Adrenal gland (tissue), 12 donors: Measurements from ENCODE around the gene KRTAP1-3. TPM values are rescaled to one million over a fixed set of nuclear protein-coding genes. Genes with fewer than 3 reads are reported as not detected.
"Not testable (repeated sequence)": the region's sequence is repeated elsewhere in the genome, so short reads cannot be mapped to it uniquely, and the experiment has no call there.

Source experiments
- DNase-seq, 7 donors: peaks; one replicate each; pipeline ENCODE4 v3.0.0-alpha.2; 2019 to 2020
- H3K27ac ChIP-seq, 5 donors: fragments of 200-600 bp; sonication (generic) in 4 of 5; 1 replicate in 3 of 5; 2 replicates in 2 of 5; pipeline versions ENCODE4 v1.5.1 to v1.8.0; 2016 to 2020; ENCODE audit warnings: mild to moderate bottlenecking in 1 of 5
- H3K27me3 ChIP-seq: fragments of 200-600 bp; 2 replicates; pipeline ENCODE4 v1.8.0; 2021
- H3K36me3 ChIP-seq, 2 donors: fragments of 200-600 bp; replicated peaks in 1 of 2; 1 replicate in 1 of 2; 2 replicates in 1 of 2; pipeline versions ENCODE4 v1.5.1 to v1.8.0; 2018 to 2022
- H3K4me1 ChIP-seq, 2 donors: fragments of 200-600 bp; replicated peaks in 1 of 2; 1 replicate in 1 of 2; 2 replicates in 1 of 2; pipeline versions ENCODE4 v1.5.1 to v1.8.0; 2018 to 2021
- H3K4me3 ChIP-seq, 4 donors: fragments of 200-600 bp; sonication (generic) in 3 of 4; one replicate each; pipeline ENCODE4 v1.5.1; 2016 to 2018
- H3K9me3 ChIP-seq, 3 donors: fragments of 200-600 bp; sonication (generic) in 1 of 3; replicated peaks in 1 of 3; 1 replicate in 2 of 3; 2 replicates in 1 of 3; pipeline versions ENCODE4 v1.5.1 to v1.8.0; 2016 to 2021
- POLR2A ChIP-seq, 2 donors: fragments of 450-650 bp; IDR thresholded peaks; one replicate each; pipeline ENCODE4 v1.6.1; 2017; ENCODE audit warnings: antibody characterized with exemption in 2 of 2, mild to moderate bottlenecking in 2 of 2, moderate library complexity in 1 of 2
- WGBS, 4 donors: extraction: QIAGEN DNeasy Blood & Tissue Kit in 2 of 4; methylation state at CpG; one replicate each; pipeline versions ENCODE4 v1.1.5 to v1.1.7; 2013 to 2017; 5-methylcytosine and 5-hydroxymethylcytosine counted together
- intact Hi-C, 2 donors: fragments of 100-400 bp; cut with DNase I; formaldehyde crosslinking; loops; one replicate each; pipeline versions ENCODE4 v1.14.1 to v1.15.0; 2022 to 2023
- polyA plus RNA-seq, 3 donors: library from polyadenylated mRNA; stranded (reverse); fragments of 200-250 nt in 2 of 3; fragments of 350-450 nt in 1 of 3; fragmentation: Illumina TruSeq in 1 of 3; extraction: RNeasy Lipid Tissue Mini Kit (QIAGEN cat#74804) in 1 of 3; gene quantifications; one replicate each; pipeline ENCODE4 v1.2.3, GENCODE V29; 2013 to 2014
- total RNA-seq, 9 donors: library from RNA; depleted of rRNA in 4 of 9; stranded (reverse); fragments of >200 nt in 4 of 9; fragments of 120-200 nt in 1 of 9; fragmentation: NEBNext Ultra II Directional in 1 of 9; extraction: Animal tissue kit (Norgen Biotek cat#: 25700) in 1 of 9; gene quantifications; one replicate each; pipeline versions ENCODE4 v1.1.0 to v1.2.4, GENCODE V29; 2013 to 2023
- TF ChIP-seq, protein P1 (sequence below), 6 experiments: fragments of 450-650 bp in 4 of 6; fragments of 200-600 bp in 2 of 6; sonication (generic) in 1 of 6; IDR thresholded peaks; 1 replicate in 5 of 6; 2 replicates in 1 of 6; pipeline versions ENCODE4 v1.5.1 to v1.8.0; 2016 to 2021; ENCODE audit warnings: antibody characterized with exemption in 6 of 6, mild to moderate bottlenecking in 2 of 6, moderate library complexity in 1 of 6
- donor health status: healthy with polysubstance abuse.
- donor health status: Bipolar disorder and iron deficiency.
- donor health status: DM: yes; HTN: yes; CAD: no.
- donor health status: DM: no; HTN: no; CAD: no.
- donor health status: DM: no; HTN: no; CAD: no.
- donor health status: DM: yes; HTN: yes; CAD: no.

The KRTAP1-3 gene
- total and polyA plus RNA-seq, 12 donors = not detected

DNA sequence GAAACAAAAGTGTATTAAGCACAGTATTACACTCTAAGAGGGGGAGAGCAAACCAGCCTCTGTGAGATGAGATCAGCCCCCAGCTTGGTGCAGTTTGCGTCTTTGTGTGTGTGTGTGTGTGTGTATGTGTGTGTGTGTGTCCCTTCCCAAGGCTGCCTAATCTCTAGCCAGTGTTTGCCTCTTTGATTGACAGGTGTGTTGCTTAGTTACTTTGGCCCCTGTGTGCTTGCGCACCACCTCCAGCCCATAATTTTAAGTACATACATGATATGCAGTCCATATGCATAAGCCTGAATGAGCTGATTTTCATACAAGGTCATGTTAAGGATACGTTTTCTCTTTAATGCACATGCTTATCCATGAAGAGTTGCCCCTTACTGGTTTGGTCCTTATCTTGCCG lies 32.9 kb downstream of the KRTAP1-3 start:
- Histone ChIP-seq H3K9me3 (no peaks in the 10 kb centered on the region), H3K27ac (no peak overlapping the region), H3K36me3 (no peaks in the 10 kb centered on the region), H3K27me3 (peaks cover 5% of the 10 kb centered on the region), H3K4me1 (no peaks in the 10 kb centered on the region), H3K4me3 (no peak overlapping the region)
- DNase-seq = no peak
- no peak for TF ChIP-seq POLR2A (IDR thresholded peaks at IDR 0.05)
- TF ChIP-seq, protein P1, sequence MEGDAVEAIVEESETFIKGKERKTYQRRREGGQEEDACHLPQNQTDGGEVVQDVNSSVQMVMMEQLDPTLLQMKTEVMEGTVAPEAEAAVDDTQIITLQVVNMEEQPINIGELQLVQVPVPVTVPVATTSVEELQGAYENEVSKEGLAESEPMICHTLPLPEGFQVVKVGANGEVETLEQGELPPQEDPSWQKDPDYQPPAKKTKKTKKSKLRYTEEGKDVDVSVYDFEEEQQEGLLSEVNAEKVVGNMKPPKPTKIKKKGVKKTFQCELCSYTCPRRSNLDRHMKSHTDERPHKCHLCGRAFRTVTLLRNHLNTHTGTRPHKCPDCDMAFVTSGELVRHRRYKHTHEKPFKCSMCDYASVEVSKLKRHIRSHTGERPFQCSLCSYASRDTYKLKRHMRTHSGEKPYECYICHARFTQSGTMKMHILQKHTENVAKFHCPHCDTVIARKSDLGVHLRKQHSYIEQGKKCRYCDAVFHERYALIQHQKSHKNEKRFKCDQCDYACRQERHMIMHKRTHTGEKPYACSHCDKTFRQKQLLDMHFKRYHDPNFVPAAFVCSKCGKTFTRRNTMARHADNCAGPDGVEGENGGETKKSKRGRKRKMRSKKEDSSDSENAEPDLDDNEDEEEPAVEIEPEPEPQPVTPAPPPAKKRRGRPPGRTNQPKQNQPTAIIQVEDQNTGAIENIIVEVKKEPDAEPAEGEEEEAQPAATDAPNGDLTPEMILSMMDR (IDR thresholded peaks at IDR 0.05) = no peak
- 77 to 83% (median 82%) methylated on average over 4 of the region's 4 CpGs for WGBS, 4 donors
- intact Hi-C loops = no loop called here

GRCh38 chr17:40999563-40999962 lies 35.1 kb downstream of the KRTAP1-3 start, which contains the start of gene KRTAP3-2:
TSS of gene KRTAP3-2 (minus strand) at chr17:40999906. CDS start at chr17:40999853, 53 bp downstream.
- H3K27me3 ChIP-seq, H3K9me3 ChIP-seq, DNase-seq, H3K27ac ChIP-seq, H3K4me1 ChIP-seq, H3K36me3 ChIP-seq, H3K4me3 ChIP-seq, intact Hi-C loops: not testable (repeated sequence)
- 74 to 87% (median 86%) methylated on average over 5 to 6 of the region's 6 CpGs for WGBS, 4 donors

DNA sequence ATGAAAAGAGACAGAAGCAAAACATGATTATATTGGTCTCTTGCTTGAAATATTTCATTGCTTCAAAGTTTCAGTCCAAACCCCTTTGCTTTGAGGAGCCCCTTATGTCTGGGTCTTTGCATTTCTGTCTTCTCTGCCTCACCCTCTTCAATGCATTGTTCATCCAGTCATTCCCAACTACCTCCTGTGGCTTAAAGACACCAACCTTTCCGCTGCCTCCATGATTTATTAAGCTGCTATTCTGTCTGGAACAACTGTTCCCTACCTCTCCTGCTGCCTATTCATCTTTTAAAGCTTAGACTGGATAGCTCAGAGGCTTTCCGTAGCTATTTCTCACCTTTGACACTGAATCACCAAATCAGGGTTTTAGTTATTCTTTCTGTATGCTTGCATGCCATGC lies 37.3 kb downstream of the KRTAP1-3 start:
- Histone ChIP-seq H3K27ac (no peak overlapping the region), H3K9me3 (no peaks in the 10 kb centered on the region), H3K4me3 (no peak overlapping the region), H3K4me1 (no peaks in the 10 kb centered on the region), H3K27me3 (peaks cover 5% of the 10 kb centered on the region), H3K36me3 (no peaks in the 10 kb centered on the region)
- intact Hi-C loops = no loop called here
- 53 to 73% (median 62%) methylated on average over 2 of the region's 2 CpGs for WGBS, 4 donors
- TF ChIP-seq POLR2A (IDR thresholded peaks at IDR 0.05) = no peak
- TF ChIP-seq, protein P1 (IDR thresholded peaks at IDR 0.05) = no peak
- no peak for DNase-seq

DNA sequence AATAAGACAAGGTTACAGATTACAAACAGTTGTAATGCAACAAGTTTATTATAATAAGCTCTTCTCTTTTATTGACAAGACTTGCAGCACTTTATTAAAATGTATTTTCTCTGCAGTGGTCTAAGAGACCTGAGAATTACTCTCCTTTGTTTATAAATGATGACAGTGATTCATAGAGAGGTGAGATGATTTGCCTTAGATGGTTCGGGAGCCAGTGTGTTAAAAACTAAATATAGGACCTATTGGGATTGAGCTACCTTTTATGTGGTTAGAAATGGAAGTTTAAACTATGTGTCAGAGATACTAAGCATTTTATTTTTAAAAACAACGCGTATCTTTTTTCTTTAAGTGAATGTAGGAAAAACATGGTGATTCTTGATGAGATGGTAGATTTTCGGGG lies 37.8 kb downstream of the KRTAP1-3 start:
- TF ChIP-seq, protein P1 (IDR thresholded peaks at IDR 0.05) = no peak
- TF ChIP-seq POLR2A (IDR thresholded peaks at IDR 0.05) = no peak
- Histone ChIP-seq H3K4me1 (no peaks in the 10 kb centered on the region), H3K27ac (no peak overlapping the region), H3K9me3 (no peaks in the 10 kb centered on the region), H3K36me3 (no peaks in the 10 kb centered on the region), H3K4me3 (no peak overlapping the region), H3K27me3 (peaks cover 5% of the 10 kb centered on the region)
- no peak for DNase-seq
- 81 to 86% (median 83%) methylated on average over 4 of the region's 4 CpGs for WGBS, 4 donors
- intact Hi-C loops = no loop called here

DNA sequence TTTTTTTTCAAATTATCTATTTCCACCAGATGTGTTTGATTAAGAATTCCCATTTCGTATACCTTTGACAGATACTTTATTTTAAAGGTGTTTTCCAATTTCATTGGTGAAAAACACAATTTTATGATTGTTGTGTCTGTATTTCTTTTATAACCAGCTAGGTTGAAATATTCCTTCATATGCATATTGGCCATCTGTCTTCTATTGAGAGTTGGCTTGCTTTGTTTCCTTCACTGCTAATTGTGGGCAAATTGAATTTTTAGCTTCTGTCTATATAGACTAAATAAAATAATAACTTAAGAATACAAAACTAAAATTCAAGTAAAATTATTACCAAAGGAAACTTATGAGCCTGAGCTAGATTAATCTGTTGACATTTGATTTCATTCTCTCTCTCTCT lies 39.6 kb downstream of the KRTAP1-3 start:
- 55 to 79% (median 64%) methylated on average over 1 of the region's 1 CpG for WGBS, 4 donors

More for the DNA sequence above, 39.6 kb downstream of the KRTAP1-3 start:
- Histone ChIP-seq H3K27me3 (peaks cover 5% of the 10 kb centered on the region), H3K4me3 (no peak overlapping the region), H3K27ac (no peak overlapping the region), H3K4me1 (no peaks in the 10 kb centered on the region), H3K9me3 (no peaks in the 10 kb centered on the region), H3K36me3 (no peaks in the 10 kb centered on the region)
- no peak for TF ChIP-seq POLR2A (IDR thresholded peaks at IDR 0.05)
- TF ChIP-seq, protein P1 (IDR thresholded peaks at IDR 0.05) = no peak
- no peak for DNase-seq
- intact Hi-C loops = no loop called here
